Right lobe of liver (tissue), 6 donors: ENCODE measurements around the gene PIK3R5. TPM values are rescaled to one million over a fixed set of nuclear protein-coding genes. Genes with fewer than 3 reads are reported as not detected.

Experiments used
- ATAC-seq, 4 donors: fragments of 200-7000 bp; cut with Tn5 transposase; one replicate each; pipeline ENCODE4 v1.9.1; 2020; ENCODE audit warnings: mild to moderate bottlenecking in 4 of 4, moderate library complexity in 4 of 4
- DNase-seq, 3 donors: peaks; one replicate each; pipeline ENCODE4 v3.0.0-alpha.2; 2020
- H3K27ac ChIP-seq, 3 donors: fragments of 200-600 bp; one replicate each; pipeline ENCODE4 v1.8.0; 2022
- H3K27me3 ChIP-seq, 2 donors: fragments of 200-600 bp; one replicate each; pipeline ENCODE4 v1.8.0; 2022
- H3K36me3 ChIP-seq, 4 donors: fragments of 200-600 bp; sonication (generic) in 1 of 4; one replicate each; pipeline versions ENCODE4 v1.5.1 to v1.8.0; 2017 to 2022; ENCODE audit warnings: control low read depth in 1 of 4
- H3K4me1 ChIP-seq, 4 donors: fragments of 200-600 bp; sonication (generic) in 1 of 4; one replicate each; pipeline versions ENCODE4 v1.5.1 to v1.8.0; 2017 to 2022; ENCODE audit warnings: control low read depth in 1 of 4
- H3K4me3 ChIP-seq, 3 donors: fragments of 200-600 bp; one replicate each; pipeline ENCODE4 v1.8.0; 2022
- H3K9me3 ChIP-seq, 4 donors: fragments of 200-600 bp; sonication (generic) in 1 of 4; one replicate each; pipeline versions ENCODE4 v1.5.1 to v1.8.0; 2017 to 2022; ENCODE audit warnings: control low read depth in 1 of 4
- POLR2A ChIP-seq: fragments of 450-650 bp; IDR thresholded peaks from one replicate; pipeline ENCODE4 v1.6.1; 2017; ENCODE audit warnings: antibody characterized with exemption, mild to moderate bottlenecking
- WGBS: methylation state at CpG from one replicate; pipeline ENCODE4 v1.1.6; 2018; ENCODE audit warnings: low coverage, low lambda C conversion rate; ENCODE audit not compliant: insufficient coverage; ENCODE audit errors: missing lambda C conversion rate; 5-methylcytosine and 5-hydroxymethylcytosine counted together
- intact Hi-C, 2 donors: fragments of 100-400 bp; cut with DNase I; formaldehyde crosslinking; loops; one replicate each; pipeline versions ENCODE4 v1.11.2 to v1.14.1; 2022
- total RNA-seq, 6 experiments: library from RNA; depleted of rRNA in 2 of 6; stranded (reverse); fragments of >200 nt in 2 of 6; fragmentation: NEBNext Ultra II Directional in 3 of 6; extraction: Animal tissue kit (Norgen Biotek cat#: 25700) in 3 of 6; gene quantifications; one replicate each; pipeline versions ENCODE4 v1.1.0 to v1.2.4, GENCODE V29; 2016 to 2023
- TF ChIP-seq, protein P1 (sequence below), 4 donors: fragments of 200-600 bp in 3 of 4; fragments of 450-650 bp in 1 of 4; IDR thresholded peaks; one replicate each; pipeline versions ENCODE4 v1.5.1 to v1.8.0; 2016 to 2022; ENCODE audit warnings: antibody characterized with exemption in 4 of 4, mild to moderate bottlenecking in 2 of 4
- donor health status: DM: no; HTN: yes; CAD: no.
- donor health status: DM: no; HTN: no; CAD: no.
- donor health status: DM: no; HTN: no; CAD: no.
- donor health status: DM: no; HTN: yes; CAD: no.
- donor health status: DM: no; HTN: yes; CAD: no.

Gene PIK3R5
- total RNA-seq, 6 experiments from 2014 or later, result 3.7 to 6.5 (median 5.0) TPM

- 91% methylated on average over 1 of the region's 1 CpG for WGBS
- intact Hi-C loops, result no loop called here
- DNase-seq, result no peak
Measured at GRCh38 chr17:8976638-8977037, 11.1 kb upstream of the PIK3R5 start.

GRCh38 chr17:8975091-8975725, 9.7 kb upstream of the PIK3R5 start:
- Histone ChIP-seq H3K36me3 (no peaks in the 10 kb centered on the region), H3K9me3 (no peaks in the 10 kb centered on the region)
- 60% methylated on average over 7 of the region's 9 CpGs for WGBS

More at GRCh38 chr17:8976638-8977037, 11.1 kb upstream of the PIK3R5 start:
- Histone ChIP-seq H3K27ac (no peak overlapping the region), H3K4me1 (no peaks in the 10 kb centered on the region), H3K27me3 (no peaks in the 10 kb centered on the region), H3K9me3 (no peaks in the 10 kb centered on the region), H3K36me3 (no peaks in the 10 kb centered on the region), H3K4me3 (no peak overlapping the region)
- ATAC-seq, result no peak
- TF ChIP-seq, protein P1, sequence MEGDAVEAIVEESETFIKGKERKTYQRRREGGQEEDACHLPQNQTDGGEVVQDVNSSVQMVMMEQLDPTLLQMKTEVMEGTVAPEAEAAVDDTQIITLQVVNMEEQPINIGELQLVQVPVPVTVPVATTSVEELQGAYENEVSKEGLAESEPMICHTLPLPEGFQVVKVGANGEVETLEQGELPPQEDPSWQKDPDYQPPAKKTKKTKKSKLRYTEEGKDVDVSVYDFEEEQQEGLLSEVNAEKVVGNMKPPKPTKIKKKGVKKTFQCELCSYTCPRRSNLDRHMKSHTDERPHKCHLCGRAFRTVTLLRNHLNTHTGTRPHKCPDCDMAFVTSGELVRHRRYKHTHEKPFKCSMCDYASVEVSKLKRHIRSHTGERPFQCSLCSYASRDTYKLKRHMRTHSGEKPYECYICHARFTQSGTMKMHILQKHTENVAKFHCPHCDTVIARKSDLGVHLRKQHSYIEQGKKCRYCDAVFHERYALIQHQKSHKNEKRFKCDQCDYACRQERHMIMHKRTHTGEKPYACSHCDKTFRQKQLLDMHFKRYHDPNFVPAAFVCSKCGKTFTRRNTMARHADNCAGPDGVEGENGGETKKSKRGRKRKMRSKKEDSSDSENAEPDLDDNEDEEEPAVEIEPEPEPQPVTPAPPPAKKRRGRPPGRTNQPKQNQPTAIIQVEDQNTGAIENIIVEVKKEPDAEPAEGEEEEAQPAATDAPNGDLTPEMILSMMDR (IDR thresholded peaks at IDR 0.05), result no peak

GRCh38 chr17:8969901-8970300, 4.4 kb upstream of the PIK3R5 start:
- Histone ChIP-seq H3K36me3 (no peaks in the 10 kb centered on the region), H3K27me3 (peaks cover 0 to 6% of the 10 kb centered on the region in 2 donors), H3K9me3 (no peaks in the 10 kb centered on the region), H3K4me1 (peaks cover 0 to 4% (median 0%) of the 10 kb centered on the region in 4 donors), H3K4me3 (no peak overlapping the region), H3K27ac (no peak overlapping the region)
- no peak for ATAC-seq
- no peak for DNase-seq
- intact Hi-C loops, result no loop called here
- TF ChIP-seq POLR2A, result no peak
- TF ChIP-seq, protein P1 (IDR thresholded peaks at IDR 0.05), result no peak
- 51% methylated on average over 2 of the region's 2 CpGs for WGBS

More at GRCh38 chr17:8975091-8975725, 9.7 kb upstream of the PIK3R5 start:
- no peak for DNase-seq
- intact Hi-C loops, result no loop called here
- TF ChIP-seq POLR2A, result no peak
- TF ChIP-seq, protein P1 (IDR thresholded peaks at IDR 0.05), result no peak
- Histone ChIP-seq H3K27me3 (no peaks in the 10 kb centered on the region), H3K27ac (no peak overlapping the region), H3K4me3 (no peak overlapping the region), H3K4me1 (no peaks in the 10 kb centered on the region)
- peak in 1 of 4 donors; percentile 16 for ATAC-seq

DNA sequence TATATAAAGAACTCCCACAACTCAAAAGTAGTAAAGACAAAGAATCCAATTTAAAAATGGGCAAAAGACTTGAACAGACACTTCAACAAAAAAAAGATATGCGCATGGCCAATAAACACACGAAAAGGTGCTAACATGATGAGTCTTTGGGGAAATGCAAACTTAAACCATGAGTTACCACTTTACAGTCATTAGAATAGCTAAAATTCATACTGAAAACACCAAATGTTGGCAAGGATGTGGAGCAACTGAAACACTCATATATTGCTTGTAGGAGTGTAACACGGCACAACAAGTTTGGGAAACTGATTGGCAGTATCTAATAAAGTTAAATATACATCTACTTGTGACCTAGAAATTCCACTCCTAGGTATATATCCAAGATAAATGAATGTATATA, 3.0 kb upstream of the PIK3R5 start:
- no peak for ATAC-seq
- H3K4me1 ChIP-seq, result peaks cover 0 to 4% (median 0%) of the 10 kb centered on the region in 4 donors
- whole genome bisulfite sequencing, result 67% methylated on average over 3 of the region's 3 CpGs

More for the DNA sequence above, 3.0 kb upstream of the PIK3R5 start:
- Histone ChIP-seq H3K4me3 (no peak overlapping the region), H3K27ac (no peak overlapping the region), H3K36me3 (no peaks in the 10 kb centered on the region), H3K9me3 (no peaks in the 10 kb centered on the region), H3K27me3 (peaks cover 0 to 6% of the 10 kb centered on the region in 2 donors)
- intact Hi-C loops, result no loop called here
- no peak for DNase-seq
- TF ChIP-seq, protein P1 (IDR thresholded peaks at IDR 0.05), result no peak
- TF ChIP-seq POLR2A, result no peak
